PC-3 (cell line): Measurements from ENCODE around the gene SNCG.

Experiments used
- EZH2 ChIP-seq: fragments of 300-600 bp; sonication (generic); IDR thresholded peaks from one replicate; pipeline ENCODE4 v1.6.1; 2017; ENCODE audit warnings: antibody characterized with exemption, mild to moderate bottlenecking, low read length; ENCODE audit not compliant: unreplicated experiment
- TF ChIP-seq, protein P1 (sequence below): fragments of 300-600 bp; sonication (generic); conservative IDR thresholded peaks from 2 replicates; pipeline ENCODE4 v1.5.1; 2017; ENCODE audit warnings: antibody characterized with exemption, low read depth, mild to moderate bottlenecking, low read length

DNA sequence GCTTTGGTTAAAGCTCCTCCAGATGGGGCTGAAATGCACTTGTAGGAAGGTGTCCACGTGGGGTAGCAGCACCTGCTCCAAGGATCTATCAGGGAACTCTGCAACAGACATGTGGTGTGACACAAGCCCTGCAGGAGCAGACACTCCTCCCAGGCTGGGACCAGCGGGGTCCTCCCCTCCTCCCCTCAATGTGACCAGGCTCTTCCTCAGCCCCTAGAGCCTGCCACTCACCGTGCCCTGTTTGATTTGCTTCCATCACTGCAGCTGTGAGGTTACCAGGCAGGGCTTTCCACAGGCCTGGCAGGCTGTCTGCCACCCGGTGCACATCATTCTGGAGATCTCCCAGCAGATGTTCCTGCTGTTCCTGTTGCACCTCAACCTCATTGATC lies 14.4 kb upstream of the SNCG start:
- no peak for TF ChIP-seq EZH2
- TF ChIP-seq, protein P1, sequence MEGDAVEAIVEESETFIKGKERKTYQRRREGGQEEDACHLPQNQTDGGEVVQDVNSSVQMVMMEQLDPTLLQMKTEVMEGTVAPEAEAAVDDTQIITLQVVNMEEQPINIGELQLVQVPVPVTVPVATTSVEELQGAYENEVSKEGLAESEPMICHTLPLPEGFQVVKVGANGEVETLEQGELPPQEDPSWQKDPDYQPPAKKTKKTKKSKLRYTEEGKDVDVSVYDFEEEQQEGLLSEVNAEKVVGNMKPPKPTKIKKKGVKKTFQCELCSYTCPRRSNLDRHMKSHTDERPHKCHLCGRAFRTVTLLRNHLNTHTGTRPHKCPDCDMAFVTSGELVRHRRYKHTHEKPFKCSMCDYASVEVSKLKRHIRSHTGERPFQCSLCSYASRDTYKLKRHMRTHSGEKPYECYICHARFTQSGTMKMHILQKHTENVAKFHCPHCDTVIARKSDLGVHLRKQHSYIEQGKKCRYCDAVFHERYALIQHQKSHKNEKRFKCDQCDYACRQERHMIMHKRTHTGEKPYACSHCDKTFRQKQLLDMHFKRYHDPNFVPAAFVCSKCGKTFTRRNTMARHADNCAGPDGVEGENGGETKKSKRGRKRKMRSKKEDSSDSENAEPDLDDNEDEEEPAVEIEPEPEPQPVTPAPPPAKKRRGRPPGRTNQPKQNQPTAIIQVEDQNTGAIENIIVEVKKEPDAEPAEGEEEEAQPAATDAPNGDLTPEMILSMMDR = no peak
